Measurements from ENCODE around the gene ZNF620. TPM values are rescaled to one million over a fixed set of nuclear protein-coding genes. Genes with fewer than 3 reads are reported as not detected.
"Not testable (repeated sequence)": the region's sequence is repeated elsewhere in the genome, so short reads cannot be mapped to it uniquely, and the experiment has no call there.

The ZNF620 gene
- 1 to 10 TPM; 2.2 to 6.5 (median 2.5) TPM for total RNA-seq

GRCh38 chr3:40505599-40506462 is at the start of gene ZNF620:
ZNF620 (plus strand) TSS chr3:40506039; CDS start chr3:40506353, 314 bp downstream.
- Histone ChIP-seq H3K4me1 (peaks cover 12 to 23% (median 19%) of the 10 kb centered on the region in 4 donors), H3K9me3 (no peaks in the 10 kb centered on the region), H3K27ac (replicated peaks in 1 of 4) (peak within 1 kb of the TSS; percentile 75 to 84 (median 82)), H3K36me3 (peaks cover 0 to 18% (median 7%) of the 10 kb centered on the region in 4 donors), H3K27me3 (no peaks in the 10 kb centered on the region), H3K4me3 (peak within 1 kb of the TSS; percentile 63 to 71 (median 66))
- 9% methylated on average over 29 of the region's 44 CpGs for WGBS
- TF ChIP-seq POLR2AphosphoS5 (IDR thresholded peaks at IDR 0.05) (peak; percentile 77), CTCF (IDR thresholded peaks at IDR 0.05) (peak; percentile 26 to 30 (median 28)), POLR2A (IDR thresholded peaks at IDR 0.05; ENCODE audit: low read depth) (no peak), EP300 (IDR thresholded peaks at IDR 0.05) (no peak)
- intact Hi-C loops (cut with DNase I), result loop anchor here (2.0 kb wide), 1 partner anchor 31 kb away; no protein-coding TSS in a partner anchor
- DNase-seq (ENCODE audit: extremely low spot score), result peak; percentile 92

GRCh38 chr3:40456279-40456939 is 49.4 kb upstream of the ZNF620 start:
- H3K4me1 ChIP-seq, result peaks cover 36 to 59% (median 50%) of the 10 kb centered on the region in 4 donors
- WGBS, result 54% methylated on average over 29 of the region's 29 CpGs
- H3K36me3 ChIP-seq, result peaks cover 27 to 34% (median 30%) of the 10 kb centered on the region in 4 donors
- DNase-seq (ENCODE audit: extremely low spot score), result no peak
- H3K27me3 ChIP-seq, result no peaks in the 10 kb centered on the region
- TF ChIP-seq CTCF (IDR thresholded peaks at IDR 0.05) (no peak), EP300 (IDR thresholded peaks at IDR 0.05) (no peak), POLR2AphosphoS5 (IDR thresholded peaks at IDR 0.05) (no peak), POLR2A (IDR thresholded peaks at IDR 0.05; ENCODE audit: low read depth) (no peak)
- no peaks in the 10 kb centered on the region for H3K9me3 ChIP-seq
- intact Hi-C loops (cut with DNase I), result loop anchor here (5.0 kb wide), 1 partner anchor 66 kb away; the partner anchor contains the start of gene ZNF621
- H3K4me3 ChIP-seq, result peak overlapping the region; percentile 91 to 97 (median 94)
- peak overlapping the region; percentile 92 to 96 (median 92) for H3K27ac ChIP-seq (replicated peaks in 1 of 4)

GRCh38 chr3:40456940-40457823 is 48.7 kb upstream of the ZNF620 start, which contains the start of gene RPL14:
RPL14 (plus strand) TSS chr3:40457339; CDS start chr3:40457472, 133 bp downstream.
- intact Hi-C loops (cut with DNase I), result loop anchor here (5.0 kb wide), 1 partner anchor 65 kb away; the partner anchor contains the start of gene ZNF621
- peaks cover 30 to 56% (median 48%) of the 10 kb centered on the region in 4 donors for H3K4me1 ChIP-seq
- DNase-seq (ENCODE audit: extremely low spot score), result peak; percentile 99
- WGBS, result 0% methylated on average over 33 of the region's 79 CpGs
- peak within 1 kb of the TSS; percentile 91 to 97 (median 94) for H3K4me3 ChIP-seq
- H3K36me3 ChIP-seq, result peaks cover 34 to 41% (median 37%) of the 10 kb centered on the region in 4 donors
- no peaks in the 10 kb centered on the region for H3K27me3 ChIP-seq
- peak within 1 kb of the TSS; percentile 92 to 96 (median 92) for H3K27ac ChIP-seq (replicated peaks in 1 of 4)
- H3K9me3 ChIP-seq, result no peaks in the 10 kb centered on the region
- TF ChIP-seq POLR2A (IDR thresholded peaks at IDR 0.05; ENCODE audit: low read depth), result peak; percentile 86
- TF ChIP-seq EP300 (IDR thresholded peaks at IDR 0.05), result no peak
- peak; percentile 99 for TF ChIP-seq POLR2AphosphoS5 (IDR thresholded peaks at IDR 0.05)
- no peak for TF ChIP-seq CTCF (IDR thresholded peaks at IDR 0.05)

GRCh38 chr3:40458473-40458872 is 47.4 kb upstream of the ZNF620 start:
- peak overlapping the region in 3 of 4 donors; percentile 91 to 96 (median 92) for H3K4me3 ChIP-seq
- peaks cover 46 to 54% (median 50%) of the 10 kb centered on the region in 4 donors for H3K36me3 ChIP-seq
- WGBS, result 84% methylated on average over 4 of the region's 4 CpGs
- intact Hi-C loops (cut with DNase I), result loop anchor here (5.0 kb wide), 1 partner anchor 64 kb away; the partner anchor contains the start of gene ZNF621
- H3K9me3 ChIP-seq, result no peaks in the 10 kb centered on the region
- peaks cover 25 to 49% (median 42%) of the 10 kb centered on the region in 4 donors for H3K4me1 ChIP-seq
- no peaks in the 10 kb centered on the region for H3K27me3 ChIP-seq
- no peak for DNase-seq (ENCODE audit: extremely low spot score)
- TF ChIP-seq POLR2A (IDR thresholded peaks at IDR 0.05; ENCODE audit: low read depth), result no peak
- TF ChIP-seq CTCF (IDR thresholded peaks at IDR 0.05), result no peak
- no peak for TF ChIP-seq EP300 (IDR thresholded peaks at IDR 0.05)
- TF ChIP-seq POLR2AphosphoS5 (IDR thresholded peaks at IDR 0.05), result no peak
- peak overlapping the region in 2 of 4 donors; percentile 92 to 96 for H3K27ac ChIP-seq (replicated peaks in 1 of 4)

GRCh38 chr3:40460481-40460880 is 45.4 kb upstream of the ZNF620 start:
- DNase-seq (ENCODE audit: extremely low spot score); H3K9me3 ChIP-seq; H3K27me3 ChIP-seq; H3K27ac ChIP-seq (replicated peaks in 1 of 4); intact Hi-C loops (cut with DNase I); H3K4me3 ChIP-seq: not testable (repeated sequence)
- Histone ChIP-seq H3K4me1 (peaks cover 18 to 40% (median 35%) of the 10 kb centered on the region in 4 donors), H3K36me3 (peaks cover 52 to 74% (median 64%) of the 10 kb centered on the region in 4 donors)
- 83% methylated on average over 6 of the region's 6 CpGs for WGBS
